GM12878 (cell line): ENCODE measurements around the gene SCT. TPM values are rescaled to one million over a fixed set of nuclear protein-coding genes. Genes with fewer than 3 reads are reported as not detected.

Experiments used
- ATAC-seq: fragments of 200-7000 bp; cut with Tn5 transposase; 3 replicates; pipeline ENCODE4 v1.9.1; 2020; ENCODE audit warnings: mild to moderate bottlenecking, moderate library complexity
- BruUV-seq: library from RNA; stranded (reverse); fragments of 400-500 nt; replicated peaks from 2 replicates; lab custom pipeline; 2021; lab: Mats Ljungman, UMichigan
- CTCF ChIA-PET: fragments of 300-600 bp; sonication (Branson Sonifier 250); formaldehyde crosslinking; extraction: SDS; loops from one replicate; lab custom pipeline; 2021; ENCODE audit warnings: inconsistent platforms; lab: Yijun Ruan, JAX
- POLR2A ChIA-PET: fragments of 350-600 bp; formaldehyde crosslinking; extraction: SDS; loops from one replicate; lab custom pipeline; 2021; ENCODE audit warnings: inconsistent platforms; lab: Charles Lee
- RAD21 ChIA-PET: fragments of 300-600 bp; sonication (Branson Sonifier 250); formaldehyde crosslinking; loops from one replicate; lab custom pipeline; 2023; ENCODE audit warnings: antibody characterized with exemption; ENCODE audit not compliant: unreplicated experiment; lab: Charles Lee
- SMC1A ChIA-PET: fragments of 300-600 bp; sonication (Branson Sonifier 250); formaldehyde crosslinking; loops from one replicate; lab custom pipeline; 2023; ENCODE audit not compliant: unreplicated experiment, uncharacterized antibody; lab: Charles Lee
- DNase-seq: peaks from one replicate; pipeline ENCODE4 v3.0.0-alpha.2; 2011; ENCODE audit warnings: low read depth, low spot score
- FAIRE-seq: peaks from 3 replicates; lab custom pipeline; 2011; peaks lifted over from hg19 to GRCh38; lab: Jason Lieb, UNC
- H2AFZ ChIP-seq: 2 replicates; pipeline ENCODE4 v1.6.0; 2011; ENCODE audit warnings: low read depth, low read length, control low read depth; ENCODE audit not compliant: control insufficient read depth
- H3K27ac ChIP-seq: 2 replicates; pipeline ENCODE4 v1.5.1; 2011; ENCODE audit warnings: control low read depth; ENCODE audit not compliant: control insufficient read depth, insufficient read depth
- H3K27me3 ChIP-seq, 2 experiments: replicated peaks in 1 of 2; 2 replicates each; pipeline versions ENCODE4 v1.6.0 to v1.6.1; 2011; ENCODE audit warnings: low read length in 1 of 2; ENCODE audit not compliant: control insufficient read depth in 2 of 2, insufficient read depth in 2 of 2
- H3K36me3 ChIP-seq, 2 experiments: 2 replicates each; pipeline ENCODE4 v1.5.1; 2011; ENCODE audit warnings: low read length in 1 of 2; ENCODE audit not compliant: control insufficient read depth in 2 of 2, insufficient read depth in 2 of 2
- H3K4me1 ChIP-seq: 2 replicates; pipeline ENCODE4 v1.6.1; 2011; ENCODE audit warnings: mild to moderate bottlenecking, low read length, moderate library complexity, mixed read lengths; ENCODE audit not compliant: control insufficient read depth, insufficient read depth
- H3K4me2 ChIP-seq: 2 replicates; pipeline ENCODE4 v1.6.0; 2011; ENCODE audit warnings: control low read depth; ENCODE audit not compliant: control insufficient read depth, insufficient read depth
- H3K4me3 ChIP-seq: fragments of 200-600 bp; sonication (generic); 2 replicates; pipeline ENCODE4 v1.5.1; 2016
- H3K79me2 ChIP-seq: 2 replicates; pipeline ENCODE4 v1.6.0; 2011; ENCODE audit warnings: low read length; ENCODE audit not compliant: control insufficient read depth, insufficient read depth
- H3K9ac ChIP-seq: 2 replicates; pipeline ENCODE4 v1.8.0; 2011; ENCODE audit warnings: low read length, control low read depth, mixed read lengths; ENCODE audit not compliant: control insufficient read depth, insufficient read depth
- H3K9me3 ChIP-seq: replicated peaks from 3 replicates; pipeline ENCODE4 v1.5.1; 2011; ENCODE audit warnings: mild to moderate bottlenecking, low read length; ENCODE audit not compliant: control insufficient read depth, insufficient read depth
- H4K20me1 ChIP-seq: 2 replicates; pipeline ENCODE4 v1.6.0; 2011; ENCODE audit not compliant: control insufficient read depth, insufficient read depth
- BCL11A ChIP-seq: IDR thresholded peaks from 2 replicates; pipeline ENCODE4 v1.6.1; 2011; ENCODE audit warnings: low read depth, low read length
- CHD1 ChIP-seq: IDR thresholded peaks from 2 replicates; pipeline ENCODE4 v1.6.1; 2012; ENCODE audit warnings: low read depth, low read length, improper control_type of control experiment
- CTCF ChIP-seq, 3 experiments: IDR thresholded peaks in 2 of 3; conservative IDR thresholded peaks in 1 of 3; 2 replicates each; pipeline ENCODE4 v1.5.1; 2011; ENCODE audit warnings: low read depth in 3 of 3, low read length in 3 of 3, mild to moderate bottlenecking in 3 of 3, control low read depth in 2 of 3, moderate library complexity in 2 of 3, inconsistent platforms in 1 of 3, mixed read lengths in 1 of 3; ENCODE audit not compliant: control insufficient read depth in 2 of 3, insufficient read depth in 1 of 3; ENCODE audit errors: extremely low read depth in 1 of 3
- GATAD2B ChIP-seq: fragments of 450-650 bp; conservative IDR thresholded peaks from 2 replicates; pipeline ENCODE4 v1.6.1; 2017; ENCODE audit warnings: low read depth, mild to moderate bottlenecking, moderate library complexity
- HDAC2 ChIP-seq: fragments of 200-600 bp; sonication (generic); IDR thresholded peaks from 2 replicates; pipeline ENCODE4 v1.6.1; 2017
- MTA3 ChIP-seq: IDR thresholded peaks from 2 replicates; pipeline ENCODE4 v1.6.1; 2012; ENCODE audit warnings: low read length, inconsistent platforms, borderline replicate concordance
- POLR2A ChIP-seq: IDR thresholded peaks from 2 replicates; pipeline ENCODE4 v1.6.1; 2011; ENCODE audit warnings: low read depth, mild to moderate bottlenecking, low read length
- POLR2AphosphoS5 ChIP-seq: IDR thresholded peaks from 2 replicates; pipeline ENCODE4 v1.6.1; 2011; ENCODE audit warnings: mild to moderate bottlenecking, low read length, inconsistent platforms
- POU2F2 ChIP-seq: IDR thresholded peaks from 3 replicates; pipeline ENCODE4 v1.6.1; 2011; ENCODE audit warnings: low read depth, mild to moderate bottlenecking, low read length, borderline replicate concordance
- SIX5 ChIP-seq: IDR thresholded peaks from 2 replicates; pipeline ENCODE4 v1.6.1; 2011; ENCODE audit warnings: mild to moderate bottlenecking, low read depth, low read length, moderate library complexity; ENCODE audit not compliant: severe bottlenecking
- SMC3 ChIP-seq: IDR thresholded peaks from 2 replicates; pipeline ENCODE4 v1.6.1; 2011; ENCODE audit warnings: low read length, improper control_type of control experiment, borderline replicate concordance
- SRF ChIP-seq, 2 experiments: IDR thresholded peaks; 2 replicates each; pipeline ENCODE4 v1.6.1; 2011; ENCODE audit warnings: low read depth in 2 of 2, low read length in 2 of 2, mild to moderate bottlenecking in 1 of 2, moderate library complexity in 1 of 2
- STAT1 ChIP-seq: fragments of 450-650 bp; conservative IDR thresholded peaks from 2 replicates; pipeline ENCODE4 v1.6.1; 2014; ENCODE audit warnings: antibody characterized with exemption, mild to moderate bottlenecking
- SUPT20H ChIP-seq: IDR thresholded peaks from 2 replicates; pipeline ENCODE4 v1.6.1; 2011; ENCODE audit warnings: low read depth, mild to moderate bottlenecking, low read length, moderate library complexity, borderline replicate concordance; ENCODE audit not compliant: control insufficient read depth
- TAF1 ChIP-seq: IDR thresholded peaks from 2 replicates; pipeline ENCODE4 v1.6.1; 2011; ENCODE audit warnings: mild to moderate bottlenecking, low read depth, low read length, borderline replicate concordance
- YY1 ChIP-seq: IDR thresholded peaks from 2 replicates; pipeline ENCODE4 v1.6.1; 2011; ENCODE audit warnings: low read depth, mild to moderate bottlenecking, low read length
- WGBS: methylation state at CpG from one replicate; pipeline ENCODE4 v1.1.6; 2016; ENCODE audit warnings: low lambda C conversion rate; ENCODE audit not compliant: insufficient replicate concordance, insufficient coverage; ENCODE audit errors: missing lambda C conversion rate; 5-methylcytosine and 5-hydroxymethylcytosine counted together
- in situ Hi-C: fragments of 300-500 bp; cut with MboI; formaldehyde crosslinking; loops from 9 replicates; pipeline ENCODE4 v1.14.3; 2018; ENCODE audit warnings: mixed read lengths
- intact Hi-C: fragments of 100-400 bp; cut with micrococcal nuclease; formaldehyde crosslinking; loops from one replicate; pipeline ENCODE4 v1.14.2; 2022; ENCODE audit not compliant: unreplicated experiment
- polyA plus RNA-seq, 11 experiments: library from polyadenylated mRNA; depleted of rRNA in 4 of 11; unstranded in 6 of 11; stranded (reverse) in 5 of 11; fragments of >200 nt; fragmentation: Nextera tagmentation in 4 of 11; fragmentation: Illumina TruSeq in 1 of 11; extraction: Ambion mirVana in 4 of 11; extraction: Trizol in 1 of 11; gene quantifications; 1 replicate in 1 of 11; 2 replicates in 10 of 11; pipeline versions ENCODE4 v1.2.1 to v1.2.3, GENCODE V29; 2011 to 2016; ENCODE audit warnings: inconsistent platforms in 2 of 11, missing spikeins in 2 of 11, low read depth in 1 of 11
- total RNA-seq, 4 experiments: library from RNA; depleted of rRNA in 3 of 4; stranded (reverse); fragments of >200 nt in 3 of 4; fragmentation: Illumina TruSeq in 1 of 4; extraction: Trizol in 1 of 4; gene quantifications; 2 replicates each; pipeline versions ENCODE4 v1.2.1 to v1.2.3, GENCODE V29; 2013 to 2021

SCT gene
- total and polyA plus RNA-seq, 10 of the 15 experiments (the other 5 are each of a cell fraction or from before 2014, with no cell fraction given): not detected

DNA sequence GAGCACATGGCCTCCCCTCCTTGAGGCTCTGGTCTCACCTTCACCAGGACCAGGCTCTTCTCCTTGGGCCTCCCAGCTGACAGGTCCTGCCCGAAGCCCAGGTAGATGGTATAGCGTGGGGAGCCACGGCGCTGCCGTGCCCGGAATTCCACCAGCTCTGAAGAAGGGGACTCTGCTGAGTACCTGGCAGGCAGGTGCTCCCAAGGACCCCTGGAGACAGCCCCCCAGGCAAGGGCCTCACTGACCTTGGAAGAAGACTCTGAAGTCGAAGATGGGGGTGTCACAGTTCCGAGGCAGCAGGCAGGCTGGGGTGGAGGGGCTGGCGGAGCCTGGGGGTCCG lies 14.1 kb downstream of the SCT start:
- no TSS peak for BruUV-seq
- in situ Hi-C loops: no loop called here
- H3K27me3 ChIP-seq: no peaks in the 10 kb centered on the region
- H3K4me2 ChIP-seq: peak overlapping the region; percentile 68; the same call in 1 of the 2 replicates
- H3K9me3 ChIP-seq: no peaks in the 10 kb centered on the region
- H3K36me3 ChIP-seq: peaks cover 14 to 49% of the 10 kb centered on the region in 2 experiments; a peak in 3 of 4 replicates
- peaks cover 14% of the 10 kb centered on the region for H3K4me1 ChIP-seq
- no peak overlapping the region for H3K9ac ChIP-seq
- H3K4me3 ChIP-seq: peak overlapping the region; percentile 56
- ATAC-seq (no peak), FAIRE-seq (no peak), DNase-seq (no peak)
- peak overlapping the region; percentile 33; the same call in 1 of the 2 replicates for H3K27ac ChIP-seq
- ChIA-PET SMC1A (no interaction called here), POLR2A (interaction anchor here (1.4 kb wide), 1 partner anchor 77 kb away, joined by 3 read pairs; the partner anchor contains the start of gene HRAS), RAD21 (interaction anchor here (0.9 to 1.5 kb wide), 3 partner anchors 37 to 84 kb away, joined by 3 to 4 read pairs (median 4); partner anchors contain the start of gene PHRF1), CTCF (no interaction called here)
- H2AFZ ChIP-seq: no peak overlapping the region
- TF ChIP-seq POLR2A (peak; percentile 0; the same call in 1 of the 2 replicates), CHD1 (no peak)
- peaks cover 11% of the 10 kb centered on the region for H4K20me1 ChIP-seq
- peaks cover 26% of the 10 kb centered on the region for H3K79me2 ChIP-seq
- intact Hi-C loops: no loop called here
- WGBS: 94% methylated on average over 9 of the region's 10 CpGs

GRCh38 chr11:612201-612960 lies 14.6 kb downstream of the SCT start:
- SMC1A ChIA-PET: no interaction called here
- DNase-seq (no peak), ATAC-seq (no peak), FAIRE-seq (no peak)
- Histone ChIP-seq H3K9me3 (no peaks in the 10 kb centered on the region), H2AFZ (no peak overlapping the region), H3K79me2 (peaks cover 26% of the 10 kb centered on the region), H3K27ac (no peak overlapping the region), H3K36me3 (peaks cover 16 to 53% of the 10 kb centered on the region in 2 experiments; a peak in 3 of 4 replicates), H4K20me1 (peaks cover 11% of the 10 kb centered on the region), H3K27me3 (no peaks in the 10 kb centered on the region), H3K4me1 (peaks cover 14% of the 10 kb centered on the region), H3K4me2 (peak overlapping the region; percentile 68; the same call in 1 of the 2 replicates), H3K9ac (no peak overlapping the region), H3K4me3 (no peak overlapping the region)
- RAD21 ChIA-PET: interaction anchor here (1.5 kb wide), 1 partner anchor 84 kb away, joined by 3 read pairs; no protein-coding TSS in a partner anchor
- BruUV-seq: no TSS peak
- intact Hi-C loops (no loop called here), in situ Hi-C loops (no loop called here)
- POLR2A ChIA-PET: interaction anchor here (0.5 kb wide), 1 partner anchor 106 kb away, joined by 4 read pairs; no protein-coding TSS in a partner anchor
- 76% methylated on average over 22 of the region's 27 CpGs for WGBS
- TF ChIP-seq SIX5: no peak
- TF ChIP-seq HDAC2: no peak
- no peak for TF ChIP-seq MTA3
- peak; percentile 85 for TF ChIP-seq POLR2A
- TF ChIP-seq SUPT20H: no peak
- no peak for TF ChIP-seq STAT1
- peak; percentile 1 to 33 (median 23); a peak in 2 of 6 replicates for TF ChIP-seq CTCF (IDR thresholded peaks at IDR 0.05 in 2 of 3, conservative IDR thresholded peaks at IDR 0.05 in 1 of 3; ENCODE audit: control insufficient read depth in 2 of 3, extremely low read depth in 1 of 3, insufficient read depth in 1 of 3, low read depth in 3 of 3, low read length in 3 of 3)
- TF ChIP-seq TAF1: no peak
- no peak for TF ChIP-seq SRF (IDR thresholded peaks at IDR 0.05; ENCODE audit: low read depth in 2 of 2, low read length in 2 of 2)
- 0 out of 2 replicates have a peak, but pooled peaks have one; percentile 5 for TF ChIP-seq YY1
- TF ChIP-seq SMC3: no peak
- TF ChIP-seq BCL11A: no peak
- no peak for TF ChIP-seq GATAD2B
- peak; percentile 38; the same call in 1 of the 3 replicates for TF ChIP-seq POU2F2
- peak; percentile 76 for TF ChIP-seq POLR2AphosphoS5
- CTCF ChIA-PET: no interaction called here
